H1 (cell line): ENCODE data around the gene SSBP3. TPM values are rescaled to one million over a fixed set of nuclear protein-coding genes. Genes with fewer than 3 reads are reported as not detected.

ENCODE experiments used
- CTCF ChIA-PET: fragments of 300-600 bp; sonication (Branson Sonifier 250); formaldehyde crosslinking; loops from one replicate; lab custom pipeline; 2021; ENCODE audit not compliant: partially characterized antibody; lab: Charles Lee
- POLR2A ChIA-PET: fragments of 300-600 bp; sonication (Branson Sonifier 250); formaldehyde crosslinking; loops from one replicate; lab custom pipeline; 2021; ENCODE audit warnings: inconsistent platforms; ENCODE audit not compliant: partially characterized antibody; lab: Charles Lee
- DNase-seq, 2 experiments: peaks; one replicate each; pipeline versions ENCODE4 v3.0.0 to v3.0.0-alpha.2; 2010 to 2022; ENCODE audit warnings: low spot score in 2 of 2, low read depth in 1 of 2, mixed read lengths in 1 of 2
- FAIRE-seq: peaks from 2 replicates; lab custom pipeline; 2011; peaks lifted over from hg19 to GRCh38; lab: Jason Lieb, UNC
- H2AFZ ChIP-seq: 2 replicates; pipeline ENCODE4 v1.8.1; 2012; ENCODE audit warnings: low read length, inconsistent platforms
- H2AK5ac ChIP-seq: 2 replicates; pipeline ENCODE4 v1.6.1; 2013; ENCODE audit warnings: low read depth, low read length
- H2BK120ac ChIP-seq: replicated peaks from 2 replicates; pipeline ENCODE3; 2013; ENCODE audit warnings: low read depth, low read length, inconsistent platforms
- H2BK12ac ChIP-seq: 2 replicates; pipeline ENCODE4 v1.6.1; 2013; ENCODE audit warnings: low read depth, low read length
- H2BK15ac ChIP-seq: 2 replicates; pipeline ENCODE4 v1.6.1; 2013; ENCODE audit warnings: low read length
- H2BK20ac ChIP-seq: 2 replicates; pipeline ENCODE4 v1.6.1; 2013; ENCODE audit warnings: low read length
- H2BK5ac ChIP-seq: 2 replicates; pipeline ENCODE4 v1.6.1; 2013; ENCODE audit warnings: low read depth, low read length
- H3K14ac ChIP-seq: 2 replicates; pipeline ENCODE4 v1.6.1; 2013; ENCODE audit warnings: inconsistent platforms; ENCODE audit not compliant: insufficient read length
- H3K18ac ChIP-seq: 2 replicates; pipeline ENCODE4 v1.6.1; 2013; ENCODE audit warnings: low read length; ENCODE audit errors: extremely low read depth
- H3K23ac ChIP-seq: 2 replicates; pipeline ENCODE4 v1.6.1; 2013; ENCODE audit warnings: inconsistent platforms; ENCODE audit not compliant: insufficient read length
- H3K23me2 ChIP-seq: 2 replicates; pipeline ENCODE4 v1.6.1; 2013; ENCODE audit warnings: low read depth, low read length
- H3K27ac ChIP-seq: 2 replicates; pipeline ENCODE4 v1.6.1; 2011; ENCODE audit warnings: low read depth, low read length, inconsistent platforms
- H3K27me3 ChIP-seq, 4 experiments: replicated peaks in 1 of 4; 1 replicate in 1 of 4; 2 replicates in 3 of 4; pipeline versions ENCODE4 v1.6.1 to v1.8.1; 2011 to 2013; ENCODE audit warnings: low read length in 3 of 4, mild to moderate bottlenecking in 3 of 4, inconsistent platforms in 2 of 4, mixed read lengths in 2 of 4, moderate library complexity in 1 of 4; ENCODE audit not compliant: control insufficient read depth in 3 of 4, insufficient read depth in 3 of 4; ENCODE audit errors: extremely low read depth in 1 of 4
- H3K36me3 ChIP-seq, 4 experiments: 2 replicates each; pipeline versions ENCODE4 v1.6.1 to v1.8.1; 2011 to 2013; ENCODE audit warnings: mild to moderate bottlenecking in 4 of 4, low read length in 3 of 4, moderate library complexity in 2 of 4, control low read depth in 1 of 4, inconsistent platforms in 1 of 4; ENCODE audit not compliant: insufficient read depth in 4 of 4, control insufficient read depth in 2 of 4
- H3K4ac ChIP-seq: replicated peaks from 2 replicates; pipeline ENCODE3; 2013; ENCODE audit warnings: low read length, low read depth, mixed read lengths, inconsistent platforms; ENCODE audit not compliant: insufficient read length
- H3K4me1 ChIP-seq, 4 experiments: replicated peaks in 1 of 4; 1 replicate in 1 of 4; 2 replicates in 3 of 4; pipeline versions ENCODE4 v1.6.1 to v1.8.1; 2011 to 2013; ENCODE audit warnings: low read length in 3 of 4, inconsistent platforms in 2 of 4, mixed read lengths in 1 of 4; ENCODE audit not compliant: insufficient read depth in 4 of 4, control insufficient read depth in 3 of 4
- H3K4me2 ChIP-seq, 2 experiments: 2 replicates each; pipeline versions ENCODE4 v1.6.1 to v1.8.1; 2011 to 2013; ENCODE audit warnings: low read depth in 2 of 2, low read length in 2 of 2, control low read depth in 1 of 2, inconsistent platforms in 1 of 2, mild to moderate bottlenecking in 1 of 2; ENCODE audit not compliant: insufficient read depth in 1 of 2
- H3K4me3 ChIP-seq, 4 experiments: fragments of 200-600, 300-600 bp in 1 of 4; sonication (generic), shearing (Covaris generic), sonication (Bioruptor Twin) in 1 of 4; 2 replicates each; pipeline versions ENCODE4 v1.5.1 to v1.8.1; 2011 to 2016; ENCODE audit warnings: low read length in 4 of 4, low read depth in 3 of 4, control low read depth in 2 of 4, inconsistent platforms in 2 of 4, mild to moderate bottlenecking in 2 of 4, mixed read lengths in 1 of 4, moderate library complexity in 1 of 4; ENCODE audit not compliant: insufficient read depth in 2 of 4; ENCODE audit errors: extremely low read depth in 1 of 4
- H3K56ac ChIP-seq: replicated peaks from 2 replicates; pipeline ENCODE3; 2013; ENCODE audit warnings: low read depth, mild to moderate bottlenecking, mixed read lengths, low read length, inconsistent platforms; ENCODE audit not compliant: insufficient read length
- H3K79me1 ChIP-seq: 2 replicates; pipeline ENCODE4 v1.6.1; 2013; ENCODE audit warnings: low read depth, low read length, control low read depth
- H3K79me2 ChIP-seq, 2 experiments: 2 replicates each; pipeline versions ENCODE4 v1.6.1 to v1.8.1; 2012 to 2013; ENCODE audit warnings: low read length in 2 of 2, mild to moderate bottlenecking in 2 of 2, inconsistent platforms in 1 of 2; ENCODE audit not compliant: insufficient read depth in 2 of 2, control insufficient read depth in 1 of 2
- H3K9ac ChIP-seq, 4 experiments: replicated peaks in 1 of 4; 1 replicate in 1 of 4; 2 replicates in 3 of 4; pipeline versions ENCODE4 v1.6.1 to v1.8.1; 2011 to 2013; ENCODE audit warnings: low read depth in 3 of 4, low read length in 3 of 4, control low read depth in 2 of 4, mild to moderate bottlenecking in 2 of 4, moderate library complexity in 2 of 4, inconsistent platforms in 1 of 4; ENCODE audit errors: extremely low read depth in 1 of 4
- H3K9me3 ChIP-seq, 2 experiments: 2 replicates each; pipeline versions ENCODE4 v1.6.1 to v1.8.1; 2012 to 2013; ENCODE audit warnings: mild to moderate bottlenecking in 2 of 2, moderate library complexity in 2 of 2, control low read depth in 1 of 2, inconsistent platforms in 1 of 2, low read depth in 1 of 2, low read length in 1 of 2, mixed read lengths in 1 of 2; ENCODE audit not compliant: insufficient read depth in 2 of 2
- H4K20me1 ChIP-seq, 2 experiments: replicated peaks in 1 of 2; 2 replicates each; pipeline versions ENCODE3 to v1.8.1; 2011 to 2013; ENCODE audit warnings: inconsistent platforms in 2 of 2, low read length in 2 of 2, mild to moderate bottlenecking in 1 of 2; ENCODE audit not compliant: insufficient read depth in 2 of 2, control insufficient read depth in 1 of 2
- H4K5ac ChIP-seq: 2 replicates; pipeline ENCODE4 v1.6.1; 2013; ENCODE audit warnings: low read length, low read depth, mixed read lengths, inconsistent platforms; ENCODE audit not compliant: insufficient read length
- H4K8ac ChIP-seq: 2 replicates; pipeline ENCODE4 v1.8.0; 2013; ENCODE audit warnings: mild to moderate bottlenecking, moderate library complexity, low read length, inconsistent platforms; ENCODE audit not compliant: insufficient read depth; ENCODE audit errors: extremely low read depth
- H4K91ac ChIP-seq: replicated peaks from 2 replicates; pipeline ENCODE3; 2013; ENCODE audit warnings: low read length, mixed read lengths, inconsistent platforms; ENCODE audit not compliant: insufficient read length
- BACH1 ChIP-seq: IDR thresholded peaks from 2 replicates; pipeline ENCODE4 v1.6.1; 2012; ENCODE audit warnings: low read length, improper control_type of control experiment
- JUND ChIP-seq: IDR thresholded peaks from 2 replicates; pipeline ENCODE4 v1.6.1; 2011; ENCODE audit warnings: mild to moderate bottlenecking, improper control_type of control experiment, low read length
- KDM1A ChIP-seq: fragments of 200-600, 300-600 bp; sonication (generic); IDR thresholded peaks from 2 replicates; pipeline ENCODE4 v1.7.1; 2016; ENCODE audit warnings: mild to moderate bottlenecking, low read length, borderline replicate concordance
- KDM4A ChIP-seq: IDR thresholded peaks from one replicate; pipeline ENCODE4 v1.7.1; 2012; ENCODE audit warnings: low read depth, mild to moderate bottlenecking, moderate library complexity, low read length, inconsistent platforms; ENCODE audit not compliant: severe bottlenecking
- NANOG ChIP-seq: IDR thresholded peaks from 2 replicates; pipeline ENCODE4 v1.6.1; 2011; ENCODE audit warnings: low read length, low read depth, mild to moderate bottlenecking, inconsistent platforms; ENCODE audit not compliant: insufficient read depth, poor library complexity, severe bottlenecking
- POU5F1 ChIP-seq: IDR thresholded peaks from 2 replicates; pipeline ENCODE4 v1.6.1; 2011; ENCODE audit warnings: low read depth, mild to moderate bottlenecking, low read length, moderate library complexity
- RAD21 ChIP-seq, 2 experiments: IDR thresholded peaks in 1 of 2; conservative IDR thresholded peaks in 1 of 2; 2 replicates each; pipeline ENCODE4 v1.6.1; 2011; ENCODE audit warnings: low read depth in 2 of 2, low read length in 2 of 2, improper control_type of control experiment in 1 of 2, inconsistent platforms in 1 of 2, mild to moderate bottlenecking in 1 of 2, moderate library complexity in 1 of 2
- RXRA ChIP-seq: IDR thresholded peaks from 2 replicates; pipeline ENCODE4 v1.6.1; 2011; ENCODE audit warnings: low read depth, mild to moderate bottlenecking, low read length, moderate library complexity; ENCODE audit not compliant: insufficient read depth
- SAP30 ChIP-seq: fragments of 300-600 bp; sonication (generic); IDR thresholded peaks from 2 replicates; pipeline ENCODE4 v1.7.1; 2012; ENCODE audit warnings: low read length, moderate library complexity, mild to moderate bottlenecking, inconsistent platforms; ENCODE audit not compliant: insufficient read depth, insufficient replicate concordance
- SIX5 ChIP-seq: IDR thresholded peaks from 2 replicates; pipeline ENCODE4 v1.6.1; 2011; ENCODE audit warnings: mild to moderate bottlenecking, low read depth, low read length
- SRF ChIP-seq: IDR thresholded peaks from 2 replicates; pipeline ENCODE4 v1.6.1; 2011; ENCODE audit warnings: mild to moderate bottlenecking, low read depth, low read length, moderate library complexity
- TAF1 ChIP-seq: IDR thresholded peaks from 2 replicates; pipeline ENCODE4 v1.6.1; 2011; ENCODE audit warnings: mild to moderate bottlenecking, low read depth, low read length
- TBP ChIP-seq: IDR thresholded peaks from 2 replicates; pipeline ENCODE4 v1.6.1; 2011; ENCODE audit warnings: low read depth, low read length, improper control_type of control experiment
- YY1 ChIP-seq: IDR thresholded peaks from 2 replicates; pipeline ENCODE4 v1.6.1; 2011; ENCODE audit warnings: low read depth, mild to moderate bottlenecking, low read length
- whole genome bisulfite sequencing, 2 experiments: shearing (Covaris generic) in 1 of 2; methylation state at CpG; one replicate each; pipeline versions ENCODE4 v1.1.6 to v1.1.7; 2013 to 2015; ENCODE audit warnings: low lambda C conversion rate in 2 of 2, mixed read lengths in 2 of 2, inconsistent platforms in 1 of 2, low coverage in 1 of 2, missing lambda C conversion rate in 1 of 2; ENCODE audit not compliant: insufficient replicate concordance in 2 of 2, insufficient coverage in 1 of 2, insufficient read length in 1 of 2; ENCODE audit errors: extremely low coverage in 1 of 2, missing lambda C conversion rate in 1 of 2; 5-methylcytosine and 5-hydroxymethylcytosine counted together
- polyA plus RNA-seq, 7 experiments: library from polyadenylated mRNA; depleted of rRNA in 3 of 7; stranded (reverse) in 5 of 7; unstranded in 2 of 7; fragments of >200 nt in 5 of 7; fragments of 200-250 nt in 2 of 7; gene quantifications; 1 replicate in 5 of 7; 2 replicates in 1 of 7; 4 replicates in 1 of 7; pipeline versions ENCODE4 v1.2.1 to v1.2.3, GENCODE V29; 2011 to 2013; ENCODE audit warnings: missing spikeins in 2 of 7, mixed read lengths in 2 of 7
- total RNA-seq: library from RNA; stranded (reverse); fragmentation: NEBNext Ultra II Directional; extraction: Animal tissue kit (Norgen Biotek cat#: 25700); gene quantifications from 2 replicates; pipeline ENCODE4 v1.2.1, GENCODE V29; 2021

Gene SSBP3
- total and polyA plus RNA-seq, 2 of the 8 experiments (the other 6 are each of a cell fraction or from before 2014, with no cell fraction given): 99.7 to 133 TPM

GRCh38 chr1:54390655-54391054 is 15.5 kb downstream of the SSBP3 start:
- H2BK5ac ChIP-seq: no peak overlapping the region
- H3K27me3 ChIP-seq: no peaks in the 10 kb centered on the region
- peaks cover 21% of the 10 kb centered on the region for H3K79me1 ChIP-seq
- no peak for FAIRE-seq
- H2BK120ac ChIP-seq: no peak overlapping the region
- H2AFZ ChIP-seq: no peak overlapping the region
- no peaks in the 10 kb centered on the region for H3K23me2 ChIP-seq
- H3K9ac ChIP-seq: no peak overlapping the region
- no peak overlapping the region for H4K5ac ChIP-seq
- ChIA-PET POLR2A (interaction anchor here (0.6 to 2.7 kb wide), 4 partner anchors 10 to 137 kb away, joined by 4 to 7 read pairs (median 6); partner anchors contain the start of gene SSBP3), CTCF (interaction anchor here (0.6 to 2.9 kb wide), 4 partner anchors 10 to 80 kb away, joined by 3 to 11 read pairs (median 5); no protein-coding TSS in a partner anchor)
- H3K36me3 ChIP-seq: peaks cover 4 to 53% (median 17%) of the 10 kb centered on the region in 4 experiments; a peak in 5 of 8 replicates
- peaks cover 29 to 97% of the 10 kb centered on the region in 2 experiments for H3K79me2 ChIP-seq
- peaks cover 28 to 50% of the 10 kb centered on the region in 2 experiments for H4K20me1 ChIP-seq
- H2BK15ac ChIP-seq: no peak overlapping the region
- DNase-seq: no peak
- H3K4me1 ChIP-seq: peaks cover 0 to 4% (median 2%) of the 10 kb centered on the region in 4 experiments; a peak in 3 of 7 replicates
- H3K9me3 ChIP-seq: no peaks in the 10 kb centered on the region
- H3K4me3 ChIP-seq: no peak overlapping the region
- H2BK20ac ChIP-seq: no peak overlapping the region
- WGBS, 2 experiments: 94% methylated on average over 24 of the region's 24 CpGs; no CpG with 5 or more reads in 1 of the 2 experiments
- H3K4me2 ChIP-seq: no peak overlapping the region
- no peak overlapping the region for H3K18ac ChIP-seq
- H4K91ac ChIP-seq: no peak overlapping the region
- H2BK12ac ChIP-seq: no peak overlapping the region
- no peak overlapping the region for H3K27ac ChIP-seq
- H2AK5ac ChIP-seq: no peak overlapping the region
- no peak overlapping the region for H3K23ac ChIP-seq
- H3K56ac ChIP-seq: no peak overlapping the region
- H3K4ac ChIP-seq: no peak overlapping the region
- no peak overlapping the region for H4K8ac ChIP-seq
- H3K14ac ChIP-seq: no peak overlapping the region
- TF ChIP-seq TAF1 (no peak), RAD21 (IDR thresholded peaks at IDR 0.05 in 1 of 2, conservative IDR thresholded peaks at IDR 0.05 in 1 of 2; ENCODE audit: low read depth in 2 of 2, low read length in 2 of 2) (no peak), SAP30 (no peak), KDM4A (no peak), TBP (no peak), BACH1 (no peak), NANOG (no peak), SIX5 (no peak), POU5F1 (no peak), JUND (no peak), SRF (no peak), KDM1A (no peak), RXRA (no peak), YY1 (no peak)
